ENCODE results near the gene TEX55.

- TF ChIP-seq CTCF (IDR thresholded peaks at IDR 0.05) (no peak), EP300 (IDR thresholded peaks at IDR 0.05) (no peak), POLR2AphosphoS5 (IDR thresholded peaks at IDR 0.05) (no peak)
Measured at GRCh38 chr3:119195151-119195476, 49.1 kb downstream of the TEX55 start.
